Measurements from ENCODE around the gene SMCR8.

GRCh38 chr17:18362698-18363100 lies 47.6 kb downstream of the SMCR8 start:
- TF ChIP-seq POLR2A (IDR thresholded peaks at IDR 0.05) (no peak), CTCF (IDR thresholded peaks at IDR 0.05) (no peak)

Data from body of pancreas (tissue), 4 donors.